Heart left ventricle (tissue), 16 donors: ENCODE data around the gene ZNF280D. TPM values are rescaled to one million over a fixed set of nuclear protein-coding genes. Genes with fewer than 3 reads are reported as not detected.
"Not testable (repeated sequence)": the region's sequence is repeated elsewhere in the genome, so short reads cannot be mapped to it uniquely, and the experiment has no call there.

Experiments used
- ATAC-seq, 4 donors: fragments of 200-7000 bp; cut with Tn5 transposase; one replicate each; pipeline ENCODE4 v1.9.1; 2020 to 2022; ENCODE audit warnings: moderate library complexity in 4 of 4, mild to moderate bottlenecking in 3 of 4, moderate number of reproducible peaks in 1 of 4
- DNase-seq, 5 donors: peaks; one replicate each; pipeline ENCODE4 v3.0.0-alpha.2; 2020
- H3K27ac ChIP-seq, 12 donors: fragments of 200-600 bp; sonication (generic) in 4 of 12; one replicate each; pipeline versions ENCODE4 v1.5.0 to v1.8.0; 2016 to 2022; ENCODE audit warnings: mild to moderate bottlenecking in 2 of 12
- H3K27me3 ChIP-seq, 9 donors: fragments of 200-600 bp; sonication (generic) in 2 of 9; one replicate each; pipeline versions ENCODE4 v1.5.1 to v1.8.0; 2016 to 2022; ENCODE audit warnings: mild to moderate bottlenecking in 3 of 9
- H3K36me3 ChIP-seq, 9 donors: fragments of 200-600 bp; sonication (generic) in 2 of 9; one replicate each; pipeline versions ENCODE4 v1.5.0 to v1.8.0; 2018 to 2022; ENCODE audit warnings: mild to moderate bottlenecking in 2 of 9
- H3K4me1 ChIP-seq, 12 donors: fragments of 200-600 bp; sonication (generic) in 4 of 12; one replicate each; pipeline versions ENCODE4 v1.5.0 to v1.8.0; 2016 to 2022; ENCODE audit warnings: mild to moderate bottlenecking in 3 of 12
- H3K4me3 ChIP-seq, 12 donors: fragments of 200-600 bp; sonication (generic) in 4 of 12; one replicate each; pipeline versions ENCODE4 v1.5.0 to v1.8.0; 2017 to 2022; ENCODE audit warnings: mild to moderate bottlenecking in 9 of 12, moderate library complexity in 4 of 12
- H3K9me3 ChIP-seq, 12 donors: fragments of 200-600 bp; sonication (generic) in 4 of 12; one replicate each; pipeline versions ENCODE4 v1.5.0 to v1.8.0; 2016 to 2022; ENCODE audit warnings: mild to moderate bottlenecking in 1 of 12
- POLR2A ChIP-seq, 2 donors: fragments of 450-650 bp; IDR thresholded peaks; one replicate each; pipeline ENCODE4 v1.6.1; 2017; ENCODE audit warnings: antibody characterized with exemption in 2 of 2, mild to moderate bottlenecking in 2 of 2, moderate library complexity in 2 of 2
- WGBS, 4 donors: extraction: QIAGEN DNeasy Blood & Tissue Kit in 2 of 4; methylation state at CpG; one replicate each; pipeline versions ENCODE4 v1.1.5 to v1.1.7; 2013 to 2018; 5-methylcytosine and 5-hydroxymethylcytosine counted together
- intact Hi-C, 10 donors: fragments of 100-400 bp; cut with DNase I; formaldehyde crosslinking; loops; one replicate each; pipeline versions ENCODE4 v1.11.1 to v1.14.2; 2022
- long read RNA-seq, 3 donors: library from polyadenylated mRNA; unstranded; transcript quantifications; one replicate each; pipeline ENCODE4 v2.0.0, GENCODE V29; 2020 to 2021
- polyA plus RNA-seq, 2 donors: library from polyadenylated mRNA; stranded (reverse); fragments of 200-250 nt; gene quantifications; one replicate each; pipeline ENCODE4 v1.2.3, GENCODE V29; 2013
- total RNA-seq, 9 donors: library from RNA; depleted of rRNA in 2 of 9; stranded (reverse); fragments of >200 nt in 2 of 9; fragmentation: NEBNext Ultra II Directional in 3 of 9; extraction: Animal tissue kit (Norgen Biotek cat#: 25700) in 3 of 9; gene quantifications; one replicate each; pipeline versions ENCODE4 v1.1.0 to v1.2.4, GENCODE V29; 2016 to 2023
- TF ChIP-seq, protein P1 (sequence below), 12 donors: fragments of 200-600 bp; sonication (generic) in 4 of 12; IDR thresholded peaks; one replicate each; pipeline versions ENCODE4 v1.5.0 to v1.8.0; 2018 to 2022; ENCODE audit warnings: antibody characterized with exemption in 12 of 12, mild to moderate bottlenecking in 5 of 12
- donor health status: ischemic (EF 13 %, LVEDD 7.1; RV severe dilation, severe dysfunction).
- donor health status: healthy with polysubstance abuse.
- donor health status: DM: no; HTN: yes; CAD: no.
- donor health status: DM: no; HTN: no; CAD: no.
- donor health status: ischemic (EF 25% LVEDD 6.9; RV normal size, moderate dysfunction).
- donor health status: ischemic (EF 25% LVEDD 5.7; RV mildly dilated, moderate dysfunction).
- donor health status: healthy.
- donor health status: DM: yes; HTN: yes; CAD: no.
- donor health status: ischemic (EF 35%, LVEDD 5.7; RV mildly dilated, moderate dysfunction).
- donor health status: nonischemic (EF 11% LVEDD 7.7; RV severe dilation, severe dysfunction).
- donor health status: DM: yes; HTN: yes; CAD: no.
- donor health status: PGD.
- donor health status: ischemic (EF 29% LVEDD 5.4; RV normal size, mild dysfunction).
- donor health status: nonischemic (EF 23%, LVEDD 6.1; RV moderate dilation, normal function).

ZNF280D gene, protein sequence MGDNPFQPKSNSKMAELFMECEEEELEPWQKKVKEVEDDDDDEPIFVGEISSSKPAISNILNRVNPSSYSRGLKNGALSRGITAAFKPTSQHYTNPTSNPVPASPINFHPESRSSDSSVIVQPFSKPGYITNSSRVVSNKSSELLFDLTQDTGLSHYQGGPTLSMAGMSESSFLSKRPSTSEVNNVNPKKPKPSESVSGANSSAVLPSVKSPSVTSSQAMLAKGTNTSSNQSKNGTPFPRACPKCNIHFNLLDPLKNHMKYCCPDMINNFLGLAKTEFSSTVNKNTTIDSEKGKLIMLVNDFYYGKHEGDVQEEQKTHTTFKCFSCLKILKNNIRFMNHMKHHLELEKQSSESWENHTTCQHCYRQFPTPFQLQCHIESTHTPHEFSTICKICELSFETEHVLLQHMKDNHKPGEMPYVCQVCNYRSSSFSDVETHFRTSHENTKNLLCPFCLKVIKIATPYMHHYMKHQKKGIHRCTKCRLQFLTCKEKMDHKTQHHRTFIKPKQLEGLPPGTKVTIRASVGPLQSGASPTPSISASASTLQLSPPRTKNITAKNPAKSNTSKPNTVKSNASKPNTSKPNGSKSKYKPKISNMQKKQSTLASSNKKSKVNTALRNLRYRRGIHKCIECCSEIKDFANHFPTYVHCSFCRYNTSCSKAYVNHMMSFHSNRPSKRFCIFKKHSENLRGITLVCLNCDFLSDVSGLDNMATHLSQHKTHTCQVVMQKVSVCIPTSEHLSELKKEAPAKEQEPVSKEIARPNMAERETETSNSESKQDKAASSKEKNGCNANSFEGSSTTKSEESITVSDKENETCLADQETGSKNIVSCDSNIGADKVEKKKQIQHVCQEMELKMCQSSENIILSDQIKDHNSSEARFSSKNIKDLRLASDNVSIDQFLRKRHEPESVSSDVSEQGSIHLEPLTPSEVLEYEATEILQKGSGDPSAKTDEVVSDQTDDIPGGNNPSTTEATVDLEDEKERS
- 10 to 100 TPM; 14.6 to 32.8 (median 23.9) TPM for total RNA-seq
- 10 to 100 TPM in 1 of 2 donors, 1 to 10 TPM in 1; 7.0 to 18.6 TPM for polyA plus RNA-seq
- long read RNA-seq, donor 1, partial matches to known transcripts, result 1 of 6 reads
- long read RNA-seq, donor 1, other reads (novel, unspliced or antisense), result 5 of 6 reads
- long read RNA-seq, donor 2, partial matches to known transcripts, result 11 of 14 reads
- long read RNA-seq, donor 2, other reads (novel, unspliced or antisense), result 2 of 14 reads
- long read RNA-seq, donor 3, partial matches to known transcripts, result 2 of 4 reads
- long read RNA-seq, donor 3, other reads (novel, unspliced or antisense), result 1 of 4 reads

DNA sequence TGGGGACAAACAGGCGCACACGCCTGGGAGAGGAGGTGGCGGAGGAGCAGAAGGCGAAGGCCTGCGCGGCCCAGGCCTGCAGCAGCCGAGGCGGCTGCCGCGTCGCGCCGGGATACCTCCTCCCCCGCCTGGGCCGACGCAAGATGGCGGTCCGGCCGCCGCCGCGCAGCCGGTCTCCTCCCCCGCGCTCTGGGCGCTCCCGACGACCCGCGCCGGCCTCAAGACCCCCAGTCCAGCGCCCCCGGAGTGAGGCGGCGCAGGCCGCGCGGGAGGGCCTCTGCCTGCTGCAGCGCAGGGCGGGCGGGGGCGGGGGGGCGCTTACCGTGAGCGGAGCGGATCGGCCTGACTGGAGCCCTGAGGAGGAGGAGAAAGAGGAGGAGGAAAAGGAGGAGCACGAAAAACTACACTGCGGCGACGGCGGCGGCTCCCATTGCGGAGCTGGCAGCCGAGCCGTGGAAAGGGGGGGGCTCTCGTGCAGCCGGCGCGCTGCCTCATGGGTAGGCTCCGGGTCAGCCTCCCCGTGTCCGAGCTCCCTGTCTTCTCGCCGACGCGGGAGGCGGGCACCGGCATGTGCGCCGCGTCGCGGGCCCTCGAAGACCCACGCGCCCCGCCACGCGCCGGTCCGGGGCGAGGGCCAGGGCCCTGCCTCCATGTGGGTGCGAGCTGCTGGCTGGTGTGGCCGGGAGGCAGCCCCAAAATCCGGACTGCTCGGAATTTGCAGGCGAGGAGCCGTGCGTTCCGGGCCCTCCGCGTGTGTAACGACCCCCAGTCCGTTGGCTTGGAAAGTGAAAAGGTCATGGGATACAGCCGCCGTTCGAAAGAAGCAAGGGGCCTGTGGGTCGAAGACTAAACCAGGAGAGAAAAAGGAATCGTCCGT, at the start of gene ZNF280D:
TSS of gene ZNF280D (minus strand) at position 374 of the 877 bp plus-strand sequence. CDS start 26,400 bp downstream, outside the sequence.
- WGBS, 4 donors, result 6 to 18% (median 12%) methylated on average over 44 to 101 of the region's 101 CpGs
- peaks cover 0 to 13% (median 0%) of the 10 kb centered on the region in 12 donors for H3K9me3 ChIP-seq
- ATAC-seq (peak; percentile 85 to 97 (median 96)), DNase-seq (peak; percentile 93 to 96 (median 94))
- peaks cover 0 to 47% (median 38%) of the 10 kb centered on the region in 12 donors for H3K4me1 ChIP-seq
- H3K4me3 ChIP-seq, result peak within 1 kb of the TSS; percentile 61 to 88 (median 76)
- H3K27me3 ChIP-seq, result no peaks in the 10 kb centered on the region
- TF ChIP-seq, protein P1, sequence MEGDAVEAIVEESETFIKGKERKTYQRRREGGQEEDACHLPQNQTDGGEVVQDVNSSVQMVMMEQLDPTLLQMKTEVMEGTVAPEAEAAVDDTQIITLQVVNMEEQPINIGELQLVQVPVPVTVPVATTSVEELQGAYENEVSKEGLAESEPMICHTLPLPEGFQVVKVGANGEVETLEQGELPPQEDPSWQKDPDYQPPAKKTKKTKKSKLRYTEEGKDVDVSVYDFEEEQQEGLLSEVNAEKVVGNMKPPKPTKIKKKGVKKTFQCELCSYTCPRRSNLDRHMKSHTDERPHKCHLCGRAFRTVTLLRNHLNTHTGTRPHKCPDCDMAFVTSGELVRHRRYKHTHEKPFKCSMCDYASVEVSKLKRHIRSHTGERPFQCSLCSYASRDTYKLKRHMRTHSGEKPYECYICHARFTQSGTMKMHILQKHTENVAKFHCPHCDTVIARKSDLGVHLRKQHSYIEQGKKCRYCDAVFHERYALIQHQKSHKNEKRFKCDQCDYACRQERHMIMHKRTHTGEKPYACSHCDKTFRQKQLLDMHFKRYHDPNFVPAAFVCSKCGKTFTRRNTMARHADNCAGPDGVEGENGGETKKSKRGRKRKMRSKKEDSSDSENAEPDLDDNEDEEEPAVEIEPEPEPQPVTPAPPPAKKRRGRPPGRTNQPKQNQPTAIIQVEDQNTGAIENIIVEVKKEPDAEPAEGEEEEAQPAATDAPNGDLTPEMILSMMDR (IDR thresholded peaks at IDR 0.05), result peak in 1 of 12 donors; percentile 7
- TF ChIP-seq POLR2A (IDR thresholded peaks at IDR 0.05), result peak in 1 of 2 donors; percentile 61
- intact Hi-C loops, result loop anchor here in 5 of 10 donors (2.0 to 10.0 kb wide), 6 partner anchors 79 to 181 kb away; partner anchors contain the start of gene TCF12 (in 2 of the 5)
- no peaks in the 10 kb centered on the region for H3K36me3 ChIP-seq
- peak within 1 kb of the TSS; percentile 96 to 99 (median 98) for H3K27ac ChIP-seq

DNA sequence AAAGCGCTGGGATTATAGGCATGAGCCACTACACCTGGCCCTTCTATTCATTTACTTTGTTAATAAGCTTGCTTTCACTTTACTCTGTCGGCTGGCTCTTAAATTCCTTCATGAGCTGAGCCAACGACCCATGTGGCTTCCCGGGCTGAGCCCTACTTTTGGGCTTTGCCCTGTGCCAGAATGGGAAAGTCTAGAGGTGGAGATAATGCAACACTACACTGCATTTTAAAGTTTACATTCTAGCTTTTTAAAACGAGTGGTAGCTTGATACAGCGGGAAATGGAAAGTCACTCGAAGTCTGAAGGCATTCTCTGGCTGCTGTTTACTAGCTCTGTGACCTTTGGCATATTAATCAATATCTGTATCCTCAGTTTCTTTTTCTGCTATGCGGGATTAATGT, 49.0 kb upstream of the ZNF280D start:
- no peak for TF ChIP-seq POLR2A (IDR thresholded peaks at IDR 0.05)
- TF ChIP-seq, protein P1 (IDR thresholded peaks at IDR 0.05), result no peak
- intact Hi-C loops, result no loop called here
- DNase-seq, result no peak
- H3K4me1 ChIP-seq, result no peaks in the 10 kb centered on the region
- no peak overlapping the region for H3K4me3 ChIP-seq
- 90 to 93% (median 91%) methylated on average over 8 of the region's 8 CpGs for WGBS, 4 donors
- H3K27ac ChIP-seq, result no peak overlapping the region
- no peaks in the 10 kb centered on the region for H3K9me3 ChIP-seq
- H3K27me3 ChIP-seq, result no peaks in the 10 kb centered on the region
- ATAC-seq, result no peak
- H3K36me3 ChIP-seq, result no peaks in the 10 kb centered on the region

DNA sequence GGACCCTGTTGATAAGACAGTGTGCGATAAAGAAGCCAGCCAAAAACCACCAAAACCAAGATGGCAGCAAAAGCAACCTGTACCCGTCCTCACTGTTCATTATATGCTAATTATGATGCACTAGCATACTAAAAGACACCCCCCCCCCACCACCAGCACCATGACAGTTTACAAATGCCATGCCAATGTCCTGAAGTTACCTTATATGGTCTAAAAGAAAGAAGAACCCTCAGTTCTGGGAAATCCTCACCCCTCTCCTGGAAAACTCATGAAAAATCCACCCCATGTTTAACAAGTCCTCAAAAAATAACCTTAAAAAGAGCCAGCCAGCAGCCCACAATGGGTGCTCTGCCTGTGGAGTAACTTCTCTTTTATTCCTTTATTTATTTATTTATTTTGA, 48.4 kb upstream of the ZNF280D start:
- TF ChIP-seq, protein P1 (IDR thresholded peaks at IDR 0.05), result no peak
- no peak for TF ChIP-seq POLR2A (IDR thresholded peaks at IDR 0.05)
- intact Hi-C loops, result no loop called here
- no peaks in the 10 kb centered on the region for H3K27me3 ChIP-seq
- no peak overlapping the region for H3K27ac ChIP-seq
- H3K9me3 ChIP-seq, result no peaks in the 10 kb centered on the region
- no peaks in the 10 kb centered on the region for H3K4me1 ChIP-seq
- WGBS, 4 donors, result 85 to 98% (median 92%) methylated on average over 2 of the region's 2 CpGs
- no peak for DNase-seq
- no peak overlapping the region for H3K4me3 ChIP-seq
- ATAC-seq, result no peak
- H3K36me3 ChIP-seq, result no peaks in the 10 kb centered on the region

DNA sequence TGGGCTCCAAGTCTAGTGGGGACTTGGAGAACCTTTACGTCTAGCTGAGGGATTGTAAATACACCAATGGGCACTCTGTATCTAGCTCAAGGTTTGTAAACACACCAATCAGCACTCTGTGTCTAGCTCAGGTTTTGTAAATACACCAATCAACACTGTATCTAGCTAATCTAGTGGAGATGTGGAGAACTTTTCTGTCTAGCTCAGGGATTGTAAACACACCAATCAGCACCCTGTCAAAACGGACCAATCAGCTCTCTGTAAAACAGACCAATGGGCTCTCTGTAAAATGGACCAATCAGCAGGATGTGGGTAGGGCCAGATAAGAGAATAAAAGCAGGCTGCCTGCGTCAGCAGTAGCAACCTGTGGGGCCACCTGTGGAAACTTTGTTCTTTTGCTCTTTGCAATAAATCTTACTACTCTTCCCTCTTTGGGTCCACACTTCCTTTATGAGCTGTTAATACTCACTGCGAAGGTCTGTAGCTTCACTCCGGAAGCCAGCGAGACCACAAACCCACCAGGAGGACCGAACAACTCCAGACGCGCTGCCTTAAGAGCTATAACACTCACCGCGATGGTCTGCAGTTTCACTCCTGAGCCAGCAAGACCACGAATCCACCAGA, 46.9 kb upstream of the ZNF280D start:
- H3K36me3 ChIP-seq, H3K27me3 ChIP-seq, H3K4me3 ChIP-seq, H3K27ac ChIP-seq, DNase-seq, H3K4me1 ChIP-seq, H3K9me3 ChIP-seq, intact Hi-C loops, ATAC-seq: not testable (repeated sequence)
- WGBS, 4 donors, result 89 to 97% (median 93%) methylated on average over 11 to 12 of the region's 12 CpGs

DNA sequence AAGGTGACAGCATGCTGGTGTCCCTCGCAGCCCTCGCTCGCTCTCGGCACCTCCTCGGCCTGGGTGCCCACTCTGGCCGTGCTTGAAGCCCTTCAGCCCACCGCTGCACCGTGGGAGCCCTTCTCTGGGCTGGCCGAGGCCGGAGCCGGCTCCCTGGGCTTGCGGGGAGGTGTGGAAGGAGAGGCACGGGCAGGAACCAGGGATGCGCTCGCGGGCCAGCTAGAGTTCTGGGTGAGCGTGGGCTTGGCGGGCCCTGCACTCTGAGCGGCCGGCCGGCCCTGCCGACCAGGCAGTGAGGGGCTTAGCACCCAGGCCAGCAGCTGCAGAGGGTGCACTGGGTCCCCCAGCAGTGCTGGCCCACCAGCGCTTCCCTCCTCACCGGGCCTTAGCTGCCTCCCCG, 46.1 kb upstream of the ZNF280D start:
- not testable (repeated sequence) for H3K27me3 ChIP-seq, H3K27ac ChIP-seq, H3K36me3 ChIP-seq, DNase-seq, H3K4me3 ChIP-seq, ATAC-seq, H3K9me3 ChIP-seq
- H3K4me1 ChIP-seq, result peaks cover 0 to 12% (median 0%) of the 10 kb centered on the region in 12 donors
- 94 to 99% (median 97%) methylated on average over 11 to 25 of the region's 25 CpGs for WGBS, 4 donors
- intact Hi-C loops, result loop anchor here in 1 of 10 donors (10.0 kb wide), 1 partner anchor 95 kb away; no protein-coding TSS in a partner anchor
